K562 (cell line): ENCODE results near the gene MRGPRD. TPM values are rescaled to one million over a fixed set of nuclear protein-coding genes. Genes with fewer than 3 reads are reported as not detected.

Experiments
- ATAC-seq: fragments of 200-7000 bp; cut with Tn5 transposase; 3 replicates; pipeline ENCODE4 v1.9.1; 2020; ENCODE audit warnings: moderate library complexity
- BruUV-seq: library from RNA; stranded (reverse); fragments of 400-500 nt; replicated peaks from 2 replicates; lab custom pipeline; 2021; lab: Mats Ljungman, UMichigan
- CTCF ChIA-PET: fragments of 300-600 bp; formaldehyde crosslinking; extraction: SDS; loops from one replicate; lab custom pipeline; 2021; ENCODE audit warnings: low intra/inter-chr PET ratio; lab: Yijun Ruan, JAX
- POLR2A ChIA-PET: fragments of 300-600, 350-650 bp; sonication (Branson Sonifier 250); formaldehyde crosslinking; extraction: SDS; loops from one replicate; lab custom pipeline; 2021; ENCODE audit warnings: antibody characterized with exemption, inconsistent platforms; lab: Yijun Ruan, JAX
- DNase-seq, 4 experiments: peaks; one replicate each; pipeline versions ENCODE4 v3.0.0 to v3.0.0-alpha.2; 2011 to 2018; ENCODE audit warnings: low spot score in 3 of 4, mixed read lengths in 3 of 4; ENCODE audit errors: extremely low read depth in 1 of 4
- FAIRE-seq: peaks from 2 replicates; lab custom pipeline; 2011; peaks lifted over from hg19 to GRCh38; lab: Jason Lieb, UNC
- H2AFZ ChIP-seq: 2 replicates; pipeline ENCODE4 v1.6.0; 2011; ENCODE audit warnings: low read depth, low read length, control low read depth, inconsistent platforms
- H3K27ac ChIP-seq: fragments of 200-600 bp; 3 replicates; pipeline ENCODE4 v1.8.0; 2011; ENCODE audit warnings: low read depth, mild to moderate bottlenecking, control low read depth, inconsistent platforms, low read length, moderate library complexity, mixed read lengths; ENCODE audit errors: extremely low read depth
- H3K27me3 ChIP-seq, 2 experiments: fragments of 300-600 bp in 1 of 2; 2 replicates in 1 of 2; 3 replicates in 1 of 2; pipeline versions ENCODE4 v1.6.0 to v1.8.0; 2011; ENCODE audit warnings: inconsistent platforms in 2 of 2, low read length in 2 of 2, mild to moderate bottlenecking in 1 of 2, mixed read lengths in 1 of 2, moderate library complexity in 1 of 2; ENCODE audit not compliant: control insufficient read depth in 2 of 2, insufficient read depth in 2 of 2
- H3K36me3 ChIP-seq: fragments of 300-600 bp; 3 replicates; pipeline ENCODE4 v1.8.0; 2011; ENCODE audit warnings: mild to moderate bottlenecking, low read length, inconsistent platforms; ENCODE audit not compliant: control insufficient read depth, insufficient read depth
- H3K4me1 ChIP-seq, 2 experiments: fragments of 200-600 bp in 1 of 2; replicated peaks in 1 of 2; 2 replicates in 1 of 2; 3 replicates in 1 of 2; pipeline versions ENCODE4 v1.5.1 to v1.8.0; 2011; ENCODE audit warnings: inconsistent platforms in 2 of 2, low read length in 2 of 2, mild to moderate bottlenecking in 1 of 2, mixed read lengths in 1 of 2, moderate library complexity in 1 of 2; ENCODE audit not compliant: control insufficient read depth in 2 of 2, insufficient read depth in 2 of 2
- H3K4me2 ChIP-seq: 2 replicates; pipeline ENCODE4 v1.6.1; 2011; ENCODE audit warnings: low read length, control low read depth, inconsistent platforms, mixed read lengths; ENCODE audit not compliant: insufficient read depth
- H3K4me3 ChIP-seq: fragments of 200-600 bp; sonication (generic), shearing (Covaris generic); 2 replicates; pipeline ENCODE4 v1.5.1; 2016; ENCODE audit warnings: control low read depth, inconsistent platforms
- H3K79me2 ChIP-seq: fragments of 200-600 bp; 3 replicates; pipeline ENCODE4 v1.8.0; 2011; ENCODE audit warnings: low read length, inconsistent platforms; ENCODE audit not compliant: control insufficient read depth, insufficient read depth
- H3K9ac ChIP-seq, 2 experiments: 2 replicates each; pipeline versions ENCODE4 v1.6.0 to v1.6.1; 2011; ENCODE audit warnings: low read depth in 2 of 2, low read length in 2 of 2, control low read depth in 1 of 2, inconsistent platforms in 1 of 2, mild to moderate bottlenecking in 1 of 2, mixed read lengths in 1 of 2; ENCODE audit not compliant: insufficient read depth in 1 of 2
- H3K9me1 ChIP-seq: one replicate; pipeline ENCODE4 v1.6.0; 2011; ENCODE audit warnings: inconsistent platforms, mild to moderate bottlenecking, low read length, moderate library complexity; ENCODE audit not compliant: control insufficient read depth, insufficient read depth
- H3K9me3 ChIP-seq: replicated peaks from 2 replicates; pipeline ENCODE4 v1.5.1; 2011; ENCODE audit warnings: low read depth, low read length, inconsistent platforms; ENCODE audit not compliant: control insufficient read depth, insufficient read depth
- H4K20me1 ChIP-seq: replicated peaks from 2 replicates; pipeline ENCODE4 v1.6.1; 2011; ENCODE audit warnings: low read length, inconsistent platforms, mixed read lengths; ENCODE audit not compliant: control insufficient read depth, insufficient read depth
- BDP1 ChIP-seq: IDR thresholded peaks from 3 replicates; pipeline ENCODE4 v1.6.1; 2011; ENCODE audit not compliant: insufficient read length, insufficient read depth
- CBFA2T3 ChIP-seq: fragments of 450-650 bp; IDR thresholded peaks from 2 replicates; pipeline ENCODE4 v1.6.1; 2017
- CBX2 ChIP-seq: fragments of 200-600 bp; sonication (generic); IDR thresholded peaks from one replicate; pipeline ENCODE4 v1.6.1; 2012; ENCODE audit warnings: mild to moderate bottlenecking, low read length, inconsistent platforms; ENCODE audit not compliant: insufficient read depth, poor library complexity, severe bottlenecking
- ETS1 ChIP-seq: conservative IDR thresholded peaks from 2 replicates; pipeline ENCODE4 v1.6.1; 2011; ENCODE audit warnings: low read depth, mild to moderate bottlenecking, low read length; ENCODE audit not compliant: control insufficient read depth
- SPI1 ChIP-seq: IDR thresholded peaks from 2 replicates; pipeline ENCODE4 v1.6.1; 2011; ENCODE audit warnings: low read depth, low read length, control low read depth, borderline replicate concordance
- STAT5B ChIP-seq: fragments of 250-450 bp; sonication (Bioruptor Pico); IDR thresholded peaks from 2 replicates; pipeline ENCODE4 v1.8.0; 2021; ENCODE audit warnings: mild to moderate bottlenecking, inconsistent platforms
- WGBS: fragments of 100-300 bp; shearing (Covaris generic); methylation state at CpG from one replicate; pipeline ENCODE4 v1.1.6; 2016; ENCODE audit warnings: low coverage, mixed read lengths; ENCODE audit not compliant: insufficient coverage; ENCODE audit errors: missing lambda C conversion rate; 5-methylcytosine and 5-hydroxymethylcytosine counted together
- in situ Hi-C: fragments of 300-500 bp; cut with MboI; formaldehyde crosslinking; loops from 4 replicates; pipeline ENCODE4 v1.15.0; 2018; ENCODE audit warnings: inconsistent platforms, mixed read lengths
- intact Hi-C: fragments of 100-400 bp; cut with micrococcal nuclease; formaldehyde crosslinking; loops from 2 replicates; pipeline ENCODE4 v1.14.2; 2022
- polyA plus RNA-seq, 8 experiments: library from polyadenylated mRNA; depleted of rRNA in 4 of 8; stranded (reverse) in 5 of 8; unstranded in 3 of 8; fragments of >200 nt; fragmentation: Nextera tagmentation in 2 of 8; fragmentation: Illumina TruSeq in 1 of 8; extraction: Ambion mirVana in 2 of 8; extraction: Trizol in 1 of 8; gene quantifications; 2 replicates each; pipeline versions ENCODE4 v1.2.1 to v1.2.3, GENCODE V29; 2011 to 2014; ENCODE audit warnings: inconsistent platforms in 1 of 8, missing spikeins in 1 of 8
- total RNA-seq, 7 experiments: library from RNA; depleted of rRNA in 6 of 7; stranded (reverse); fragments of >200 nt in 6 of 7; fragmentation: Illumina TruSeq in 2 of 7; extraction: Trizol in 2 of 7; gene quantifications; 2 replicates each; pipeline versions ENCODE4 v1.2.1 to v1.2.3, GENCODE V29; 2011 to 2021; ENCODE audit warnings: low replicate concordance in 1 of 7
- TF ChIP-seq, protein P1 (sequence below): fragments of 250-450 bp; sonication (Bioruptor Pico); IDR thresholded peaks from 2 replicates; pipeline ENCODE4 v1.5.0; 2020; ENCODE audit warnings: mild to moderate bottlenecking, borderline replicate concordance
- TF ChIP-seq, protein P2 (sequence below): IDR thresholded peaks from 2 replicates; pipeline ENCODE4 v1.6.1; 2014; ENCODE audit warnings: antibody characterized with exemption

MRGPRD gene
- total and polyA plus RNA-seq, 9 of the 15 experiments (the other 6 are each of a cell fraction or from before 2014, with no cell fraction given): not detected

DNA sequence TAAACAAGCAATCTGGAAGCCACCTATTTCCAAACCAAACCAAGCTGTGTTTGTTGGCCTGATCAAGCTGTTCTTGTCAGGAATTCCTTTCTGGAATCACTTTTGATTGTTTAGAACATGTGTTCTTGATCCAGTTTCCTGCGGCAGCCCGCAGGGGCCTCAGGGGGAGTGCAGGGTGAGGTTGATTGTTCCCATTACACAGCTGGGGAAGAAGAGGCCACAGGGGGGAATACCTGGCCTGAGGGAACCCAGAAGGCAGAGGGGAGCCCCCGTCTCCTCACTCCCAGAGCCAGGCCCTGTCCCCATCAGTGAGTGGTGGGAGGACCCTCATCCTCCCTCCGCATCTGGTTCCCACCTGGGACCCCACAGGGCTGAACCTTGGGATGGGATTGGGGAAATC lies 4.2 kb downstream of the MRGPRD start:
- no TSS peak for BruUV-seq
- FAIRE-seq: no peak
- in situ Hi-C loops (no loop called here), intact Hi-C loops (no loop called here)
- no peak for ATAC-seq
- DNase-seq: no peak
- no peak overlapping the region for H2AFZ ChIP-seq
- H3K36me3 ChIP-seq: no peaks in the 10 kb centered on the region
- H3K9me1 ChIP-seq: no peaks in the 10 kb centered on the region
- TF ChIP-seq, protein P1, sequence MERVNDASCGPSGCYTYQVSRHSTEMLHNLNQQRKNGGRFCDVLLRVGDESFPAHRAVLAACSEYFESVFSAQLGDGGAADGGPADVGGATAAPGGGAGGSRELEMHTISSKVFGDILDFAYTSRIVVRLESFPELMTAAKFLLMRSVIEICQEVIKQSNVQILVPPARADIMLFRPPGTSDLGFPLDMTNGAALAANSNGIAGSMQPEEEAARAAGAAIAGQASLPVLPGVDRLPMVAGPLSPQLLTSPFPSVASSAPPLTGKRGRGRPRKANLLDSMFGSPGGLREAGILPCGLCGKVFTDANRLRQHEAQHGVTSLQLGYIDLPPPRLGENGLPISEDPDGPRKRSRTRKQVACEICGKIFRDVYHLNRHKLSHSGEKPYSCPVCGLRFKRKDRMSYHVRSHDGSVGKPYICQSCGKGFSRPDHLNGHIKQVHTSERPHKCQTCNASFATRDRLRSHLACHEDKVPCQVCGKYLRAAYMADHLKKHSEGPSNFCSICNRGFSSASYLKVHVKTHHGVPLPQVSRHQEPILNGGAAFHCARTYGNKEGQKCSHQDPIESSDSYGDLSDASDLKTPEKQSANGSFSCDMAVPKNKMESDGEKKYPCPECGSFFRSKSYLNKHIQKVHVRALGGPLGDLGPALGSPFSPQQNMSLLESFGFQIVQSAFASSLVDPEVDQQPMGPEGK (CRISPR knock-in tag): no peak
- TF ChIP-seq BDP1 (no peak), CBFA2T3 (no peak), ETS1 (no peak), CBX2 (no peak), STAT5B (CRISPR knock-in tag) (no peak), SPI1 (no peak)
- TF ChIP-seq, protein P2, sequence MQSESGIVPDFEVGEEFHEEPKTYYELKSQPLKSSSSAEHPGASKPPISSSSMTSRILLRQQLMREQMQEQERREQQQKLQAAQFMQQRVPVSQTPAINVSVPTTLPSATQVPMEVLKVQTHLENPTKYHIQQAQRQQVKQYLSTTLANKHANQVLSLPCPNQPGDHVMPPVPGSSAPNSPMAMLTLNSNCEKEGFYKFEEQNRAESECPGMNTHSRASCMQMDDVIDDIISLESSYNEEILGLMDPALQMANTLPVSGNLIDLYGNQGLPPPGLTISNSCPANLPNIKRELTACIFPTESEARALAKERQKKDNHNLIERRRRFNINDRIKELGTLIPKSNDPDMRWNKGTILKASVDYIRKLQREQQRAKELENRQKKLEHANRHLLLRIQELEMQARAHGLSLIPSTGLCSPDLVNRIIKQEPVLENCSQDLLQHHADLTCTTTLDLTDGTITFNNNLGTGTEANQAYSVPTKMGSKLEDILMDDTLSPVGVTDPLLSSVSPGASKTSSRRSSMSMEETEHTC: no peak
- 39% methylated on average over 4 of the region's 4 CpGs for WGBS
- H3K79me2 ChIP-seq: no peaks in the 10 kb centered on the region
- peaks cover 5 to 15% of the 10 kb centered on the region in 2 experiments; a peak in 3 of 5 replicates for H3K4me1 ChIP-seq
- H3K9ac ChIP-seq: 0 out of 4 replicates have a peak overlapping the region, but pooled peaks of 1 of the 2 experiments have one; percentile 41
- H3K27ac ChIP-seq: no peak overlapping the region
- H3K27me3 ChIP-seq: peaks cover 24 to 44% of the 10 kb centered on the region in 2 experiments
- ChIA-PET CTCF (interaction anchor here (1.1 kb wide), 1 partner anchor 1120 kb away, joined by 3 read pairs; no protein-coding TSS in a partner anchor), POLR2A (no interaction called here)
- H3K4me3 ChIP-seq: no peak overlapping the region
- no peaks in the 10 kb centered on the region for H3K9me3 ChIP-seq
- H3K4me2 ChIP-seq: no peak overlapping the region
- H4K20me1 ChIP-seq: no peaks in the 10 kb centered on the region
